ENCODE measurements around the gene ANXA5. TPM values are rescaled to one million over a fixed set of nuclear protein-coding genes. Genes with fewer than 3 reads are reported as not detected.

The ANXA5 gene
- polyA plus RNA-seq, 1 of the 3 experiments (the other 2 are of a cell fraction), result 379 TPM

DNA sequence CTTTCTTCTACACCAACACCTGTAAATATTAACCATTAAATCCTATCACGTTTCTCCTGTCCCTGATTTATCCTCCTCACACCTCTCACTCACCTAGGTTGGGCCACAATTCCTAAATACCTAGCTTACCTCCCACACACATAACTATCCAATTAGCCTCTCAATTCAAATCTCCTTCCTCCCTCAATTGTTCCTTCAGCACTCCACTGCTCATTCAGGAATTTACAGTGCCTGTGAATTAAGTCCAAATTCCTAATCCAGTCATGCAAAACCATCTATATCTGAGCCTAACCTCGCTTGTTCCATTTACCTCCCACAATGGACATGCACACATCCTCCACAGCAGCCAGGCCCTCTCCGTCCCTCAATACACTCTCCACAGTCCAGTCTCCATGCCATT lies 17.5 kb downstream of the ANXA5 start (continued):
- TF ChIP-seq, protein P1, sequence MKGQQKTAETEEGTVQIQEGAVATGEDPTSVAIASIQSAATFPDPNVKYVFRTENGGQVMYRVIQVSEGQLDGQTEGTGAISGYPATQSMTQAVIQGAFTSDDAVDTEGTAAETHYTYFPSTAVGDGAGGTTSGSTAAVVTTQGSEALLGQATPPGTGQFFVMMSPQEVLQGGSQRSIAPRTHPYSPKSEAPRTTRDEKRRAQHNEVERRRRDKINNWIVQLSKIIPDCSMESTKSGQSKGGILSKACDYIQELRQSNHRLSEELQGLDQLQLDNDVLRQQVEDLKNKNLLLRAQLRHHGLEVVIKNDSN (IDR thresholded peaks at IDR 0.05; ENCODE audit: borderline replicate concordance, low read depth), result no peak
- no peak for TF ChIP-seq EZH2phosphoT487 (IDR thresholded peaks at IDR 0.05; ENCODE audit: borderline replicate concordance, low read depth)
- TF ChIP-seq GATA2 (CRISPR knock-in tag; IDR thresholded peaks at IDR 0.05), result no peak
- TF ChIP-seq, protein P2, sequence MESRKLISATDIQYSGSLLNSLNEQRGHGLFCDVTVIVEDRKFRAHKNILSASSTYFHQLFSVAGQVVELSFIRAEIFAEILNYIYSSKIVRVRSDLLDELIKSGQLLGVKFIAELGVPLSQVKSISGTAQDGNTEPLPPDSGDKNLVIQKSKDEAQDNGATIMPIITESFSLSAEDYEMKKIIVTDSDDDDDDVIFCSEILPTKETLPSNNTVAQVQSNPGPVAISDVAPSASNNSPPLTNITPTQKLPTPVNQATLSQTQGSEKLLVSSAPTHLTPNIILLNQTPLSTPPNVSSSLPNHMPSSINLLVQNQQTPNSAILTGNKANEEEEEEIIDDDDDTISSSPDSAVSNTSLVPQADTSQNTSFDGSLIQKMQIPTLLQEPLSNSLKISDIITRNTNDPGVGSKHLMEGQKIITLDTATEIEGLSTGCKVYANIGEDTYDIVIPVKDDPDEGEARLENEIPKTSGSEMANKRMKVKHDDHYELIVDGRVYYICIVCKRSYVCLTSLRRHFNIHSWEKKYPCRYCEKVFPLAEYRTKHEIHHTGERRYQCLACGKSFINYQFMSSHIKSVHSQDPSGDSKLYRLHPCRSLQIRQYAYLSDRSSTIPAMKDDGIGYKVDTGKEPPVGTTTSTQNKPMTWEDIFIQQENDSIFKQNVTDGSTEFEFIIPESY (IDR thresholded peaks at IDR 0.05; ENCODE audit: borderline replicate concordance, low read depth), result no peak
- no peak for TF ChIP-seq RCOR1 (IDR thresholded peaks at IDR 0.05; ENCODE audit: low read length)
- no peak for TF ChIP-seq MXI1 (IDR thresholded peaks at IDR 0.05; ENCODE audit: low read depth, low read length)
- TF ChIP-seq NFIC (IDR thresholded peaks at IDR 0.05; ENCODE audit: borderline replicate concordance), result no peak
- TF ChIP-seq, protein P3, sequence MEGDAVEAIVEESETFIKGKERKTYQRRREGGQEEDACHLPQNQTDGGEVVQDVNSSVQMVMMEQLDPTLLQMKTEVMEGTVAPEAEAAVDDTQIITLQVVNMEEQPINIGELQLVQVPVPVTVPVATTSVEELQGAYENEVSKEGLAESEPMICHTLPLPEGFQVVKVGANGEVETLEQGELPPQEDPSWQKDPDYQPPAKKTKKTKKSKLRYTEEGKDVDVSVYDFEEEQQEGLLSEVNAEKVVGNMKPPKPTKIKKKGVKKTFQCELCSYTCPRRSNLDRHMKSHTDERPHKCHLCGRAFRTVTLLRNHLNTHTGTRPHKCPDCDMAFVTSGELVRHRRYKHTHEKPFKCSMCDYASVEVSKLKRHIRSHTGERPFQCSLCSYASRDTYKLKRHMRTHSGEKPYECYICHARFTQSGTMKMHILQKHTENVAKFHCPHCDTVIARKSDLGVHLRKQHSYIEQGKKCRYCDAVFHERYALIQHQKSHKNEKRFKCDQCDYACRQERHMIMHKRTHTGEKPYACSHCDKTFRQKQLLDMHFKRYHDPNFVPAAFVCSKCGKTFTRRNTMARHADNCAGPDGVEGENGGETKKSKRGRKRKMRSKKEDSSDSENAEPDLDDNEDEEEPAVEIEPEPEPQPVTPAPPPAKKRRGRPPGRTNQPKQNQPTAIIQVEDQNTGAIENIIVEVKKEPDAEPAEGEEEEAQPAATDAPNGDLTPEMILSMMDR (IDR thresholded peaks at IDR 0.05), result no peak

DNA sequence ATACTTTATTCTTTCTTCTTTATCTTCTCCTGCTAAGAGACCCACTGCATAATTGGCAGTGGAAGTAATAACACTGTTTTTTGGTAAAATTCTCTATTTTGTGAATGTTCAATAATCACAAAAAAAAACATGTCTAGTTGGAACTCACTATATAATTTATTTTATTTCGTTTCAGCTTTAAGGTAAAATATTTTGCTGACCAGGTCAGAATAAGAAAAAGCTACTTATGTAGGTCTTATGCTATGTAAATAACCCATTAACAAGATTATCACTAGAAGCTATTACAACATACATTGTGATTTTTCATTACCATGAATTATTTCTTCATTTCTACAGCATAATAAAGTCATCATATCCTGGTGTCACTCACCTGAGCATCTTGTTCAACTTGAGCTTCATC lies 19.3 kb downstream of the ANXA5 start:
- Histone ChIP-seq H3K79me2 (ENCODE audit: insufficient read depth) (peaks cover 29% of the 10 kb centered on the region), H4K20me1 (ENCODE audit: insufficient read depth) (0 out of 2 replicates have a peak, but pooled peaks cover 5% of the 10 kb centered on the region), H3K9ac (no peak overlapping the region), H3K4me2 (no peak overlapping the region), H3K27me3 (ENCODE audit: insufficient read depth) (no peaks in the 10 kb centered on the region), H3K4me1 (ENCODE audit: control insufficient read depth in 1 of 2, insufficient read depth in 2 of 2, low read depth in 1 of 2, low read length in 1 of 2) (peaks cover 0 to 7% of the 10 kb centered on the region in 2 experiments; a peak in 1 of 4 replicates), H3K9me3 (no peaks in the 10 kb centered on the region), H3F3A (replicated peaks; ENCODE audit: insufficient read depth) (peaks cover 22% of the 10 kb centered on the region), H3K9me2 (no peaks in the 10 kb centered on the region), H2AFZ (ENCODE audit: low read depth) (no peak overlapping the region), H3K36me3 (replicated peaks in 1 of 2; ENCODE audit: control insufficient read depth in 1 of 2, insufficient read depth in 2 of 2, low read length in 1 of 2) (peaks cover 80 to 86% of the 10 kb centered on the region in 2 experiments), H3K4me3 (ENCODE audit: low read depth in 2 of 2, low read length in 1 of 2) (no peak overlapping the region), H3K27ac (ENCODE audit: low read depth in 2 of 2, low read length in 1 of 2) (no peak overlapping the region)
- ChIA-PET POLR2A (no interaction called here), CTCF (no interaction called here)
- whole genome bisulfite sequencing (ENCODE audit: low lambda C conversion rate), result 45% methylated on average over 1 of the region's 1 CpG
- DNase-seq, result no peak
- TF ChIP-seq FOSL2 (IDR thresholded peaks at IDR 0.05; ENCODE audit: borderline replicate concordance, low read depth) (no peak), MEF2A (IDR thresholded peaks at IDR 0.05; ENCODE audit: borderline replicate concordance, low read depth) (no peak), RCOR1 (IDR thresholded peaks at IDR 0.05; ENCODE audit: low read length) (no peak), TAF1 (IDR thresholded peaks at IDR 0.05; ENCODE audit: borderline replicate concordance, low read depth, low read length) (no peak), EZH2phosphoT487 (IDR thresholded peaks at IDR 0.05; ENCODE audit: borderline replicate concordance, low read depth) (no peak), EP300 (IDR thresholded peaks at IDR 0.05; ENCODE audit: borderline replicate concordance in 1 of 2, low read depth in 1 of 2, low read length in 1 of 2) (no peak), SIN3A (IDR thresholded peaks at IDR 0.05; ENCODE audit: borderline replicate concordance, low read depth, low read length) (no peak), FOXM1 (IDR thresholded peaks at IDR 0.05; ENCODE audit: low read depth) (no peak), GATA2 (CRISPR knock-in tag; IDR thresholded peaks at IDR 0.05) (no peak), RFX5 (IDR thresholded peaks at IDR 0.05; ENCODE audit: low read length) (no peak), POLR2AphosphoS5 (IDR thresholded peaks at IDR 0.05; ENCODE audit: low read depth, low read length) (no peak), JUND (IDR thresholded peaks at IDR 0.05) (no peak), RXRA (IDR thresholded peaks at IDR 0.05; ENCODE audit: borderline replicate concordance, low read depth) (no peak), TCF12 (IDR thresholded peaks at IDR 0.05) (no peak)
- TF ChIP-seq, protein P2 (IDR thresholded peaks at IDR 0.05; ENCODE audit: borderline replicate concordance, low read depth), result no peak
- TF ChIP-seq, protein P1 (IDR thresholded peaks at IDR 0.05; ENCODE audit: borderline replicate concordance, low read depth), result no peak
- TF ChIP-seq, protein P4, sequence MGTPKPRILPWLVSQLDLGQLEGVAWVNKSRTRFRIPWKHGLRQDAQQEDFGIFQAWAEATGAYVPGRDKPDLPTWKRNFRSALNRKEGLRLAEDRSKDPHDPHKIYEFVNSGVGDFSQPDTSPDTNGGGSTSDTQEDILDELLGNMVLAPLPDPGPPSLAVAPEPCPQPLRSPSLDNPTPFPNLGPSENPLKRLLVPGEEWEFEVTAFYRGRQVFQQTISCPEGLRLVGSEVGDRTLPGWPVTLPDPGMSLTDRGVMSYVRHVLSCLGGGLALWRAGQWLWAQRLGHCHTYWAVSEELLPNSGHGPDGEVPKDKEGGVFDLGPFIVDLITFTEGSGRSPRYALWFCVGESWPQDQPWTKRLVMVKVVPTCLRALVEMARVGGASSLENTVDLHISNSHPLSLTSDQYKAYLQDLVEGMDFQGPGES (IDR thresholded peaks at IDR 0.05; ENCODE audit: low read depth, low read length), result no peak
- TF ChIP-seq, protein P5, sequence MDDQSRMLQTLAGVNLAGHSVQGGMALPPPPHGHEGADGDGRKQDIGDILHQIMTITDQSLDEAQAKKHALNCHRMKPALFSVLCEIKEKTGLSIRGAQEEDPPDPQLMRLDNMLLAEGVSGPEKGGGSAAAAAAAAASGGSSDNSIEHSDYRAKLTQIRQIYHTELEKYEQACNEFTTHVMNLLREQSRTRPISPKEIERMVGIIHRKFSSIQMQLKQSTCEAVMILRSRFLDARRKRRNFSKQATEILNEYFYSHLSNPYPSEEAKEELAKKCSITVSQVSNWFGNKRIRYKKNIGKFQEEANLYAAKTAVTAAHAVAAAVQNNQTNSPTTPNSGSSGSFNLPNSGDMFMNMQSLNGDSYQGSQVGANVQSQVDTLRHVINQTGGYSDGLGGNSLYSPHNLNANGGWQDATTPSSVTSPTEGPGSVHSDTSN (IDR thresholded peaks at IDR 0.05), result no peak
